ENCODE data around the gene GTF2I. TPM values are rescaled to one million over a fixed set of nuclear protein-coding genes. Genes with fewer than 3 reads are reported as not detected.
A peak's percentile ranks its signal among the peaks of the same experiment; 100 is the strongest.

GTF2I gene
- total RNA-seq (242 and 245 TPM in 2 replicates), polyA plus RNA-seq (47.6 and 68.6 TPM in 2 replicates), polyA minus RNA-seq (72.2 and 74.0 TPM in 2 replicates), Bru-seq, nascent RNA (percentile 92 among the genes with signal in this experiment), BruChase-seq, experiment 1, labeled RNA remaining after a 6-hour chase (percentile 92 among the genes with signal in this experiment), BruChase-seq, experiment 2, labeled RNA remaining after a 2-hour chase (percentile 88 among the genes with signal in this experiment)
- 32.5 and 47.2 TPM in 2 replicates for polyA plus RNA-seq (2011; cell fraction: cytosol; rRNA removed)
- 337 and 387 TPM in 2 replicates for polyA plus RNA-seq (2011; cell fraction: nucleus; rRNA removed)
- 82.6 and 105 TPM in 2 replicates for polyA plus RNA-seq (2012)
- polyA minus RNA-seq (2011; cell fraction: cytosol; rRNA and poly(A)+ RNA removed), result 36.5 TPM
- 213 and 239 TPM in 2 replicates for polyA minus RNA-seq (2011; cell fraction: nucleus; rRNA and poly(A)+ RNA removed)
- long read RNA-seq, full-length matches to known transcripts, result 165 of 275 reads
- long read RNA-seq, partial matches to known transcripts, result 63 of 275 reads
- long read RNA-seq, other reads (novel, unspliced or antisense), result 47 of 275 reads

DNA sequence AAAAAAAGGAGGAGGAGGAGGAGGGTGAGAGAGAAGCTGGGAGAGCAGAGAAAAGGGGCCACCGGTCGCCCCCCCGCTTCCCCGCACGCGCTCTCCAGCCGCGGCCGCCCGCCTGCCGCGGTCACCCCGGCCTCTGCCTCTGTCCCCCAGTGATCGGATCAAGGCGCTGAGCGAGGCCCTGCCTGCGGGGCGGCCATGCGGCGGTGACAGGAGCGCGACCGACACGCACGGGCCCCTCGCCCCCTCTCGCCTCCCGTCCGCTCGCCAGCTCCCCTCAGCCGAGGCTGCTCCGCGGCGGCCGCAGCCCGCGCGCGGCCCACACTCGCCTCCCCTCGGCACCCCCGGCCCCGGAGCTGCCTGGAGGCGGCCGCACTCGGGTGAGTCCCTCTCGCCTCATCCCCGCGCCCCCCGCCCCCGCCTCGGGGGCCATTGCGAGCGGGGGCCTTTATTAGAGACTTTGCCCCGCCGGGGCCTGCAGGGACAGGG lies at the start of gene GTF2I:
Gene GTF2I (plus strand): TSS at position 27 of the 486 bp plus-strand sequence. CDS start 31,411 bp downstream, outside the sequence.
- FAIRE-seq (no peak), DNase-seq (ENCODE audit: low read depth, low spot score) (no peak)
- H3K4me1 ChIP-seq (ENCODE audit: control insufficient read depth, extremely low read depth, insufficient read depth, low read length), result peaks cover 36% of the 10 kb centered on the region
- no peaks in the 10 kb centered on the region for H3K9me3 ChIP-seq (replicated peaks; ENCODE audit: control insufficient read depth, insufficient read depth, low read length)
- ChIA-PET POLR2A (interaction anchor here (0.6 kb wide), 1 partner anchor 807 kb away, joined by 5 read pairs; no protein-coding TSS in a partner anchor), CTCF (interaction anchor here (0.7 kb wide), 1 partner anchor 273 kb away, joined by 3 read pairs; no protein-coding TSS in a partner anchor)
- no peaks in the 10 kb centered on the region for H3K27me3 ChIP-seq (ENCODE audit: control insufficient read depth in 2 of 2, insufficient read depth in 2 of 2, low read length in 2 of 2)
- peaks cover 46% of the 10 kb centered on the region for H3K79me2 ChIP-seq (ENCODE audit: control insufficient read depth, insufficient read depth, low read length)
- peak within 1 kb of the TSS; percentile 95 for H3K9ac ChIP-seq (replicated peaks; ENCODE audit: extremely low read depth, insufficient read depth, low read length)
- TSS peak; percentile 14 for BruUV-seq (replicated peaks)
- dilution Hi-C loops (cut with MboI; ENCODE audit: extremely low pct_ligation_motif_present, low sequenced_read_pairs) (no loop called here), intact Hi-C loops (cut with micrococcal nuclease) (loop anchor here (2.0 to 10.0 kb wide), 4 partner anchors 50 to 240 kb away; partner anchors contain the start of gene GTF2IRD1)
- peaks cover 0 to 2% of the 10 kb centered on the region in 2 experiments for H3K36me3 ChIP-seq (ENCODE audit: control insufficient read depth in 2 of 2, extremely low read depth in 1 of 2, insufficient read depth in 2 of 2, low read length in 2 of 2)
- H3K4me2 ChIP-seq (ENCODE audit: insufficient read depth, low read length), result peak within 1 kb of the TSS; percentile 94
- peak within 1 kb of the TSS; percentile 79 for H2AFZ ChIP-seq (ENCODE audit: low read depth, low read length)
- H4K20me1 ChIP-seq (replicated peaks; ENCODE audit: control insufficient read depth, extremely low read depth, insufficient read depth, low read length), result no peaks in the 10 kb centered on the region
- H3K4me3 ChIP-seq (replicated peaks in 1 of 3; ENCODE audit: insufficient read depth in 1 of 3, low read depth in 1 of 3, low read length in 3 of 3), result peak within 1 kb of the TSS; percentile 83 to 97 (median 87)
- H3K9me1 ChIP-seq (replicated peaks; ENCODE audit: control insufficient read depth, extremely low read depth, insufficient read depth, low read length), result no peaks in the 10 kb centered on the region
- H3K27ac ChIP-seq (ENCODE audit: insufficient read depth, low read depth, low read length), result peak within 1 kb of the TSS; percentile 81
- TF ChIP-seq EZH2 (IDR thresholded peaks at IDR 0.05; ENCODE audit: borderline replicate concordance, low read depth, low read length, severe bottlenecking) (no peak), GATA2 (IDR thresholded peaks at IDR 0.05; ENCODE audit: insufficient read depth, insufficient read length, low read depth, low read length) (no peak), POLR2A (IDR thresholded peaks at IDR 0.05; ENCODE audit: low read depth, low read length) (no peak), POLR2AphosphoS5 (IDR thresholded peaks at IDR 0.05; ENCODE audit: insufficient read depth, low read depth, low read length) (no peak), FOS (IDR thresholded peaks at IDR 0.05; ENCODE audit: borderline replicate concordance, insufficient read depth, low read length) (no peak)
- TF ChIP-seq, protein P1, sequence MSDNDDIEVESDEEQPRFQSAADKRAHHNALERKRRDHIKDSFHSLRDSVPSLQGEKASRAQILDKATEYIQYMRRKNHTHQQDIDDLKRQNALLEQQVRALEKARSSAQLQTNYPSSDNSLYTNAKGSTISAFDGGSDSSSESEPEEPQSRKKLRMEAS (IDR thresholded peaks at IDR 0.05; ENCODE audit: insufficient read depth, insufficient read length), result no peak

Measured in endothelial cell of umbilical vein (primary cell).